WTC11 (cell line): Measurements from ENCODE around the gene VKORC1. TPM values are rescaled to one million over a fixed set of nuclear protein-coding genes. Genes with fewer than 3 reads are reported as not detected.
A peak's percentile ranks its signal among the peaks of the same experiment; 100 is the strongest.

Source experiments
- ATAC-seq: fragments of 200-7000 bp; cut with Tn5 transposase; 2 replicates; pipeline ENCODE4 v1.10.0; 2021; ENCODE audit warnings: mild to moderate bottlenecking, moderate library complexity
- CTCF ChIA-PET: fragments of 300-600 bp; sonication (Branson Sonifier 250); formaldehyde crosslinking; loops from one replicate; lab custom pipeline; 2021; ENCODE audit warnings: antibody characterized with exemption; lab: Charles Lee
- POLR2A ChIA-PET: fragments of 350-600 bp; sonication (Branson Sonifier 250); formaldehyde crosslinking; loops from one replicate; lab custom pipeline; 2021; ENCODE audit warnings: antibody characterized with exemption; lab: Charles Lee
- DNase-seq: peaks from one replicate; pipeline ENCODE4 v3.0.0; 2021; ENCODE audit warnings: low spot score
- H3K27ac Mint-ChIP-seq: 2 replicates; pipeline ENCODE4 v1.8.0; 2021; ENCODE audit warnings: mixed read lengths
- H3K27me3 Mint-ChIP-seq: 2 replicates; pipeline ENCODE4 v1.8.0; 2021; ENCODE audit warnings: low read depth, mild to moderate bottlenecking, moderate library complexity, mixed read lengths
- H3K36me3 Mint-ChIP-seq: 2 replicates; pipeline ENCODE4 v1.8.0; 2021; ENCODE audit warnings: mixed read lengths
- H3K4me1 Mint-ChIP-seq: 2 replicates; pipeline ENCODE4 v1.8.0; 2022; ENCODE audit warnings: mixed read lengths
- H3K4me3 Mint-ChIP-seq: 2 replicates; pipeline ENCODE4 v1.8.0; 2021; ENCODE audit warnings: mild to moderate bottlenecking, moderate library complexity, mixed read lengths
- H3K9me3 Mint-ChIP-seq: 2 replicates; pipeline ENCODE4 v1.8.0; 2021; ENCODE audit warnings: mixed read lengths
- CBFB ChIP-seq: sonication (generic); formaldehyde crosslinking; IDR thresholded peaks from 2 replicates; pipeline ENCODE4 v1.8.1; 2022; ENCODE audit warnings: mild to moderate bottlenecking, low read depth, missing genetic modification reagents
- GTF2I ChIP-seq: fragments of 250-450 bp; sonication (Bioruptor Pico); conservative IDR thresholded peaks from 2 replicates; pipeline ENCODE4 v1.4.0; 2021; ENCODE audit warnings: mild to moderate bottlenecking
- HMGA2 ChIP-seq: fragments of 250-450 bp; sonication (Bioruptor Pico); IDR thresholded peaks from 2 replicates; pipeline ENCODE4 v1.4.0; 2021; ENCODE audit warnings: mild to moderate bottlenecking, moderate library complexity
- HMGXB4 ChIP-seq: sonication (generic); formaldehyde crosslinking; IDR thresholded peaks from 2 replicates; pipeline ENCODE4 v1.8.1; 2023; ENCODE audit warnings: mild to moderate bottlenecking, moderate library complexity, missing genetic modification reagents
- JAZF1 ChIP-seq: fragments of 250-450 bp; sonication (Bioruptor Pico); IDR thresholded peaks from 2 replicates; pipeline ENCODE4 v1.9.0; 2021; ENCODE audit warnings: moderate library complexity, mild to moderate bottlenecking, inconsistent platforms
- KAT7 ChIP-seq: sonication (generic); formaldehyde crosslinking; IDR thresholded peaks from 2 replicates; pipeline ENCODE4 v1.8.1; 2023; ENCODE audit warnings: missing genetic modification reagents, mild to moderate bottlenecking, borderline replicate concordance
- MAX ChIP-seq: sonication (generic); formaldehyde crosslinking; IDR thresholded peaks from 2 replicates; pipeline ENCODE4 v1.8.0; 2022; ENCODE audit warnings: mild to moderate bottlenecking, missing genetic modification reagents
- MYBL2 ChIP-seq: sonication (generic); formaldehyde crosslinking; IDR thresholded peaks from 2 replicates; pipeline ENCODE4 v1.8.1; 2023; ENCODE audit warnings: mild to moderate bottlenecking, moderate library complexity, missing genetic modification reagents
- NFE2L1 ChIP-seq: sonication (generic); formaldehyde crosslinking; IDR thresholded peaks from 2 replicates; pipeline ENCODE4 v1.8.1; 2023; ENCODE audit warnings: missing genetic modification reagents
- NR1H2 ChIP-seq: sonication (generic); formaldehyde crosslinking; IDR thresholded peaks from 2 replicates; pipeline ENCODE4 v1.9.0; 2021; ENCODE audit warnings: mild to moderate bottlenecking, moderate library complexity, missing genetic modification reagents
- SMAD4 ChIP-seq: sonication (generic); formaldehyde crosslinking; IDR thresholded peaks from 2 replicates; pipeline ENCODE4 v1.8.0; 2022; ENCODE audit warnings: mild to moderate bottlenecking, missing genetic modification reagents
- TEAD4 ChIP-seq: sonication (generic); formaldehyde crosslinking; IDR thresholded peaks from 2 replicates; pipeline ENCODE4 v1.8.0; 2022; ENCODE audit warnings: mild to moderate bottlenecking, missing genetic modification reagents
- TP53 ChIP-seq: sonication (generic); formaldehyde crosslinking; IDR thresholded peaks from 2 replicates; pipeline ENCODE4 v1.8.1; 2023; ENCODE audit warnings: mild to moderate bottlenecking, missing genetic modification reagents
- USF1 ChIP-seq: sonication (generic); formaldehyde crosslinking; IDR thresholded peaks from 2 replicates; pipeline ENCODE4 v1.8.0; 2022; ENCODE audit warnings: mild to moderate bottlenecking, missing genetic modification reagents
- ZBTB43 ChIP-seq: sonication (generic); formaldehyde crosslinking; IDR thresholded peaks from 2 replicates; pipeline ENCODE4 v1.8.1; 2023; ENCODE audit warnings: mild to moderate bottlenecking, missing genetic modification reagents
- ZNF219 ChIP-seq: sonication (generic); formaldehyde crosslinking; IDR thresholded peaks from 2 replicates; pipeline ENCODE4 v1.8.0; 2023; ENCODE audit warnings: missing genetic modification reagents, mild to moderate bottlenecking, borderline replicate concordance
- ZNF317 ChIP-seq: sonication (generic); formaldehyde crosslinking; IDR thresholded peaks from 2 replicates; pipeline ENCODE4 v1.8.1; 2023; ENCODE audit warnings: low read depth, mild to moderate bottlenecking, moderate library complexity, missing genetic modification reagents, borderline replicate concordance
- ZNF396 ChIP-seq: fragments of 250-450 bp; sonication (Bioruptor Pico); IDR thresholded peaks from 2 replicates; pipeline ENCODE4 v1.8.0; 2021; ENCODE audit warnings: mild to moderate bottlenecking, moderate library complexity, borderline replicate concordance
- total RNA-seq: library from RNA; stranded (reverse); gene quantifications from 3 replicates; pipeline ENCODE4 v1.2.3, GENCODE V29; 2021

The VKORC1 gene
- total RNA-seq, 1 experiment from 2014 or later, result 85.7 TPM

GRCh38 chr16:31099860-31100638, 5.5 kb upstream of the VKORC1 start:
- H3K27ac Mint-ChIP-seq, result no peak overlapping the region
- no peak overlapping the region for H3K4me3 Mint-ChIP-seq
- H3K27me3 Mint-ChIP-seq, result peaks cover 11% of the 10 kb centered on the region
- TF ChIP-seq ZNF317 (CRISPR knock-in tag), result no peak
- TF ChIP-seq TP53 (CRISPR knock-in tag), result no peak
- CTCF ChIA-PET, result interaction anchor here (1.6 to 3.3 kb wide), 2 partner anchors 42 to 115 kb away, joined by 8 to 11 read pairs; partner anchors contain the start of gene HSD3B7
- H3K4me1 Mint-ChIP-seq, result peaks cover 5% of the 10 kb centered on the region
- ATAC-seq, result no peak
- DNase-seq, result no peak
- 0 out of 2 replicates have a peak, but pooled peaks cover 4% of the 10 kb centered on the region for H3K9me3 Mint-ChIP-seq
- no peaks in the 10 kb centered on the region for H3K36me3 Mint-ChIP-seq
- POLR2A ChIA-PET, result no interaction called here

- peaks cover 12% of the 10 kb centered on the region for H3K36me3 Mint-ChIP-seq
- 0 out of 2 replicates have a peak, but pooled peaks cover 4% of the 10 kb centered on the region for H3K9me3 Mint-ChIP-seq
- peak; percentile 32 for DNase-seq
- peak overlapping the region; percentile 87 for H3K4me3 Mint-ChIP-seq
- POLR2A ChIA-PET, result interaction anchor here (0.8 kb wide), 1 partner anchor 20 kb away, joined by 3 read pairs; the partner anchor contains the start of genes ZNF646 and ZNF668
- CTCF ChIA-PET, result interaction anchor here (0.6 to 3.2 kb wide), 7 partner anchors 13 to 166 kb away, joined by 3 to 24 read pairs (median 5); partner anchors contain the start of genes HSD3B7, ZNF646 and ZNF668
- peaks cover 2% of the 10 kb centered on the region; the same call in 1 of the 2 replicates for H3K27me3 Mint-ChIP-seq
- peaks cover 14% of the 10 kb centered on the region for H3K4me1 Mint-ChIP-seq
- TF ChIP-seq HMGXB4 (CRISPR knock-in tag) (no peak), NFE2L1 (peak; percentile 58; the same call in 1 of the 2 replicates), USF1 (CRISPR knock-in tag) (no peak; the same call in 1 of the 2 replicates), NR1H2 (CRISPR knock-in tag) (no peak), GTF2I (CRISPR knock-in tag) (no peak), ZBTB43 (CRISPR knock-in tag) (no peak), MYBL2 (no peak), CBFB (no peak), ZNF396 (CRISPR knock-in tag) (no peak), KAT7 (CRISPR knock-in tag) (no peak), JAZF1 (CRISPR knock-in tag) (no peak), MAX (CRISPR knock-in tag) (no peak), HMGA2 (CRISPR knock-in tag) (no peak), SMAD4 (CRISPR knock-in tag) (peak; percentile 48; the same call in 1 of the 2 replicates), ZNF219 (CRISPR knock-in tag) (no peak), TEAD4 (CRISPR knock-in tag) (0 out of 2 replicates have a peak, but pooled peaks have one; percentile 44)
- peak overlapping the region; percentile 84; the same call in 1 of the 2 replicates for H3K27ac Mint-ChIP-seq
- ATAC-seq, result peak; percentile 2; the same call in 1 of the 2 replicates
Observed at GRCh38 chr16:31094088-31094423, 541 bp downstream of the VKORC1 start.
